HG03521 (cell line): ENCODE data around the gene NAALADL2.

ENCODE experiments used
- ATAC-seq: cut with Tn5 transposase; IDR thresholded peaks from one replicate; pipeline ENCODE4 v1.9.1; 2021; ENCODE audit warnings: mild to moderate bottlenecking, moderate library complexity; ENCODE audit not compliant: unreplicated experiment

The NAALADL2 gene

DNA sequence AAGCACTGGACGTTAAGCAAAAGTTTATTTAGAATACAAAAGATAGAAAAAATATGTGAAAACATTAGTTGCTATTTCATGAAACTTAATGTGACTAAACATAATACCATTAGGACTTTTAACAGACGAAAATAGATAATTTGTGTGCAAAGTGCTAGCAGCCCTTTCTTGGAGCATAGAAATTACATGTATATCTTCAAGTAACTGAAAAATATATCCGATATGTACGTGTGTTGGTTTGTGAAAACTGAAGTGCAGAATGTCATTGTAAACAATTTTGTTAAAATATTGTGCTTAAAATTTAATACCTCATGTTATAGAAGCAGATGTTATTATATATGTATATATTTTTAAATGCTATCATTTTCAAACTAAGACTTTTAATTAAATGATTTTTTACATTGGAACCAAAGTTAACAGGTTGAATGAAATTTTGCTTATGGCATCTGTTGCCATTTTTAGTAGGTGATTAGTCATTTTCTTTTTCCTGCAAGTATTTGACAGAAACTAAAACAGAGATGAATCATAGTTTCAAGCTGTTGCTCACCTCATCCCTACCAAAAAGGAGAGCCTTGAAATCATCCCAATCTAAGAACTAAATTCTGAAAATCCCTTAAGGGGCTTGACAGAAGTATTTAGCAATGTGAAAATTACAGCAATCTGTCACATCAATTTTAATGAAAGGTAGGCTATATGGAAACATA, 334.8 kb downstream of the NAALADL2 start:
- ATAC-seq: peak; percentile 59

GRCh38 chr3:175198991-175199783, 340.1 kb downstream of the NAALADL2 start:
- ATAC-seq: no peak

GRCh38 chr3:175199961-175200360, 340.8 kb downstream of the NAALADL2 start:
- ATAC-seq: no peak

DNA sequence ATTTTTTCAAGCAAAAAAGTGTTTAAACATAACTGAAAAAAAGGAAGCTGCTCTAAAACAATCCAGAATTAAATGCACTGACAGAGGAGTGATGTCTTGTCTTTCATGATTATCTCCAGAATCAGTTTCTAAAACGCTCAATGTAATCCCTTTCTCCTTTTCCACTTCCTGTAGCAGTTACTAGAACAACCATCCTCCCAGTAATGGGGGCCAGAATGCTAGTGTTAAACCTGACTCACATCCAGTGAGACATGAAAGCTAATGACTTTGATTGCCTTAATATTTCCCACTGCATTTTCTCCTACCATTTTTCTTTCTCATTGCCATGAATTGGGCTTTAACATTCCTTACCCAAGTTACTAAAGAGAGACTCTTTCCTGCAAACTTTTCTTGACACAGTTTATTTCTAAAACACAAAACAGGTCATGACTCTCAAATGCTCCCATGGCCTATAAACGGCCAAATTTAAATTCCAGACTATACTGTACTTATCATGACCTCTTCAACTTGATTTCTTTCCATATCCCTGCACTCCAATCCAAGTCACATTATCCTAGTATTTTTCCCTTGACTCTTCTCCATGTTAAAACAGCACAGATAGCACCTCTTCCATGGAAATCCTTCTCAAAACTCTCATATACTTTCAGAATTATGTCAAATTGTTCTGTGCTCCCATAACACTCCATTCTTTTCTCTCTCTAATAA, 341.4 kb downstream of the NAALADL2 start:
- no peak for ATAC-seq

DNA sequence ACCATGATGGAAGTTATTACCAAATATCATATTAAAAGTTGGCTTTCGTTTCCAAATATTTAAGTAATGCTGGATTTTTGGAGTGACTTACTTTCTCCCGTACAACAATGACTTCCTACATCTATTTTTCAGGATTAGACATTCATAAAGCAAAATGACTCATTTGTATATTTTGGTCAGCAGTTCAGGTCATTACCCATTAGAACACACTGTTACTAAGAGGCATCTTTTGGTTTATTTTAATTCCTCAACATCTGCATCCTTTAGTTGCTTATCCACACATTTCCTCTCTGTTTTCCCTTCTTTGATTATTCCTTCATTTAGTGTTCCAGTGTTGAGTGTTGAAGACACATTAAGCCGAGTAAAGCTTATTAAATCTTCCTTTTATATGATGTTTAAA, 348.2 kb downstream of the NAALADL2 start:
- ATAC-seq: no peak

GRCh38 chr3:175208326-175208725, 349.2 kb downstream of the NAALADL2 start:
- no peak for ATAC-seq

GRCh38 chr3:175211466-175211865, 352.3 kb downstream of the NAALADL2 start:
- ATAC-seq: no peak

DNA sequence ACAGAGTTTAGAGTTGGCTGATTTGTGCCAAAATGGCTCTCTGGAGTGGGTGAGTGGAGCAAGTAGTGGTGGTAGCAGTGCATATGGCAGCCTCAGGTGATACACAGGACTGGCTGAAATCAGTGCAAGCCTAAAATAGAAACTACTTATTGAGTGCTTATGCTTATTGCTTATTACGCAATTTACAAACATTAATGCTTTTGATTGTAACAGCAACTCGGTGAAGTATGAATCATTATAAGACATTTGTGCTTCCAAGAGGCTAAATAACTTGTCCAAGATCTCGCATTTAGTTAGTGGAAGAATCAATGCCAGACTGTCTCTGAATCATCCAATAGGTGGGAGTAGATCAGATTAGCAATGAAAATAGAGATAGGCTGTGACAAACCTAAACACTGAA, 353.8 kb downstream of the NAALADL2 start:
- ATAC-seq: no peak

DNA sequence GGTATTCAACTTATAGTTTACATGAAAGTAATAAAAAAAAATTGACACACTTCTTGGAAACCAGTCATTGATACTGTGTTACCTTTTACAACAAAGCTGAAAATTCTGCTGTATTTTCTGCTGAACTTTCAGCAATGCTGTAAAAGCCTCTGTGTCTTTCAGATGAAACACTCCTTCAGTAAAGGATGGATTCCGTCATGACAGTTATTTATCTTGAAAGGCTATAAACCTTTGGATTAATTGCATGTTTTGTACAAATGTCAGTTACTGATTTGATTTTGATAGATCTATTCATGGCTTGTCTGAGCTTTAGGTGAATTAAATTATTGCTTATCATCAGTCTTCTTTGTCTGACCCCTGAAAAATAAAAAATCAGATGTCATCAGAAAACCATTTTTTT, 355.1 kb downstream of the NAALADL2 start:
- ATAC-seq: no peak

GRCh38 chr3:175215833-175216232, 356.7 kb downstream of the NAALADL2 start:
- ATAC-seq: no peak

- no peak for ATAC-seq
Observed at GRCh38 chr3:175222356-175222755, 363.2 kb downstream of the NAALADL2 start.

- no peak for ATAC-seq
Observed at GRCh38 chr3:175224051-175224450, 364.9 kb downstream of the NAALADL2 start.

GRCh38 chr3:175226444-175226843, 367.3 kb downstream of the NAALADL2 start:
- no peak for ATAC-seq

- no peak for ATAC-seq
Observed at GRCh38 chr3:175227126-175227525, 368.0 kb downstream of the NAALADL2 start.

DNA sequence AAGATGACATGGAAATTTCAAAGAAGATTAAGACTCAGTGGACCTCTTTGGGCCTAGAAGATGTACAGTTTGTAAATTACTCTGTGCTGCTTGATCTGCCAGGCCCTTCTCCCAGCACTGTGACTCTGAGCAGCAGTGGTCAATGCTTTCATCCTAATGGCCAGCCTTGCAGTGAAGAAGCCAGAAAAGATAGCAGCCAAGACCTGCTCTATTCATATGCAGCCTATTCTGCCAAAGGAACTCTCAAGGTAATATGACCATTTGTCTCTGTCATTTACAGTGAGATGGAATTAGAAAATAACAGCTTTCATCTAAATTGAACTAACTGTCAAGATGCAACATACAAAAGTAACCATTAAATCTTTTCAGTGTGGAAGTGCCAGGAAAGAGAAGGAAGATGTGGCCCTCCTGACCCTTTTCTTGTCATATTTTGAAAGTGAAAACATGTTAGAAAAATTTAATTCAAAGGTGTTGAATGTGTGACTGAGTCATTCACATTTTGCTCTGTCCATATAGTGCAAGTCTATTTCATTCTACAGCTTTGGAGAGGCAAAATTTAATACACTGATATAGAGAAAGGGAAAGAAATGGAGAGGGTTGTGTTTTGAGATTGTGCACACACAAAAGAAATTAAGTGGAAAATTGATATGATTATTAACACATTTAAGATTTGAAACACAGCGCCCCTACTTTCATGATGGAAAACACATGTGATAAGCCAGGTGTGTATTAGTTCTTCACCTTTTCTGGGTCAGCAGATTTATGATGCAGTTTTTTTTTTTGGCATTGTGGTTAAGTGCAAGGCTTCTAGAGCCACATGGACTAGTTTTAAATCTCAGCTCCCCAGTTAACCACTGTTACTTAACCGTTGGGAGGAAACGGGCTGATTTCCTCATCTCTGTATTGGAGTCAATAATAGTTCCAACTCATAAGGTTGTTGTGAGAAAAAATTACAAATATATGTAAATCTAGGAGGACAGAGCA, 375.1 kb downstream of the NAALADL2 start:
- ATAC-seq: no peak

GRCh38 chr3:175238801-175239200, 379.7 kb downstream of the NAALADL2 start:
- no peak for ATAC-seq

DNA sequence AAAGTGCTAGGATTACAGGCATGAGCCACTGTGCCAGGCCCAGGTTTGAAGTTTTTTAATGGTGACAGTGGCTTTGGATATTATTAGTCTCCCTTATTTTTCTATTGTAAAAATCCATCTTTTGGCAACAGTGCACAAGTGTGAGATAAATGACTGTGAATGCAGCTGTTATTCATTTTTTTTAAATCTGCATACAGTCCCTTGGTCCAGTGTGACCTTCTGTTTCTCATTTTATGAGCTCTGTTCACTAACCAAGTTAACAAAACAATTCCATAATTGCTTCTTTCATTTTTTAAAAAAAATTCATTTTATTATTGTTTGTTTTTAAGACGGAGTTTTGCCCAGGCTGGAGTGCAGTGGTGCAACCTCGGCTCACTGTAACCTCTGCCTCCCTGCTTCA, 381.8 kb downstream of the NAALADL2 start:
- ATAC-seq: no peak

DNA sequence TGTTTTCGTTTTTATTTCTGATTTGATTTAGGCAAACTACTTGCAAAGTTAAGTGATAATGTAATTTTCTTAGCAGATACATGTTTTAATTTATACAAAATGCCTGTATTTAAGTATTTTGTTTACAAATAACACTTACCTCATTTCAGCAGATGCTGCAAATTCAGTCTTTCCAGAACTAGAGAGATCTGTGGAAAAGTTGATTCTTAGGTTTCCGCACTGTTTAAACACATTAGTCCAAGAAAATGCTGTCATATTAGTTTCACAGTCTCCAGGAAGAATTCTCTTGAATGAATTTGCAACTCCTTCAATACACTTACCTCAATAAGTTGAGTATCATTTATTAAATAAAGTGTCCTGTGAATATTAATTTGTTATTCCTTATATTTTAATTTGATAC, 383.1 kb downstream of the NAALADL2 start:
- no peak for ATAC-seq

DNA sequence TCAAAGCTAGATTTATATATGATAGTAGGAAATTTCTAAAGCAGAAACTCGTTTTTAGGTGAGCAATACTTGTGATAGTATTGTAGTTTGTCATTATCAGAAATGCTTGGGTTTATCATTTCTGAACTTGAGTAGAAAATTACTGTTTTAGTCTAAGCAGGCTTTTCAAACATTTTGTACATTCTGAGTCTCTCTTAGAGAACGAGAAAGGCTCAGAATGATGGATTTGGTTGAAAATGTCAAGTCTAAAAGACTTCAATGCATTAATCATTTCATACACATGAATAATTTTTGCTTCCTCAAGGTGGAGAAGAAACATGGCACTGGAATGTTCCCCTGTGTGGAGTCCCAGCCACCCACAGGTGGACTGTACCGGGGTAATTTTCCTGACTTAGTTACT, 387.1 kb downstream of the NAALADL2 start:
- ATAC-seq: no peak

DNA sequence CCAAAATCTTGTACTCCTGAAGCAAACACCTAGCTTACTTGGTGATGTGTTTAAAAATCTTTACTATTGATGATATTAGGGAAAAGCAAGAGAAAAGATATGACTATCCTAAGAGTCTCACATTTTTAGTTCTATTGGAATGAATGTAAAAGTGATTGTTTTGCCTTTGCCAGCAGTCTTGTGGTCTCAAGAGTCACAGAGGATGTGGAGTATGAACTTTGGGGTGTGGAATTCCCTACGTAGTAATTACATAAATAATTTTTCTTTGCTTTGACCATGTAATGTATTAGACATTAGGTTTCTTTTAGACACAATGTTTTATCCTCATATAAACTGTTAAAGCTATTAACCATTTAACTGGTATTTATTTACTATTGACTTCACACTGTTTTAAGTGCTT, 387.6 kb downstream of the NAALADL2 start:
- no peak for ATAC-seq

GRCh38 chr3:175247629-175248028, 388.5 kb downstream of the NAALADL2 start:
- ATAC-seq: no peak
